H1 (cell line): ENCODE data around the gene PTPN12. TPM values are rescaled to one million over a fixed set of nuclear protein-coding genes. Genes with fewer than 3 reads are reported as not detected.

Experiments
- ASH2L ChIP-seq: fragments of 200-600, 300-600 bp; sonication (generic); IDR thresholded peaks from one replicate; pipeline ENCODE4 v1.7.1; 2017; ENCODE audit warnings: low read length
- BACH1 ChIP-seq: IDR thresholded peaks from 2 replicates; pipeline ENCODE4 v1.6.1; 2012; ENCODE audit warnings: low read length, improper control_type of control experiment
- BRCA1 ChIP-seq: IDR thresholded peaks from 2 replicates; pipeline ENCODE4 v1.6.1; 2012; ENCODE audit warnings: low read depth, low read length, improper control_type of control experiment
- CEBPB ChIP-seq: IDR thresholded peaks from 2 replicates; pipeline ENCODE4 v1.6.1; 2012; ENCODE audit warnings: low read depth, low read length
- CHD1 ChIP-seq: IDR thresholded peaks from 2 replicates; pipeline ENCODE4 v1.6.1; 2012; ENCODE audit warnings: low read depth, low read length, improper control_type of control experiment
- CHD2 ChIP-seq: IDR thresholded peaks from 2 replicates; pipeline ENCODE4 v1.6.1; 2012; ENCODE audit warnings: low read length, improper control_type of control experiment
- CREB1 ChIP-seq: IDR thresholded peaks from 2 replicates; pipeline ENCODE4 v1.6.1; 2012; ENCODE audit warnings: inconsistent platforms
- GTF2F1 ChIP-seq: IDR thresholded peaks from 2 replicates; pipeline ENCODE4 v1.6.1; 2012; ENCODE audit warnings: low read depth, low read length, improper control_type of control experiment, borderline replicate concordance
- HDAC2 ChIP-seq, 2 experiments: fragments of 300-600 bp in 1 of 2; sonication (generic) in 1 of 2; IDR thresholded peaks; 2 replicates each; pipeline ENCODE4 v1.6.1; 2011 to 2012; ENCODE audit warnings: low read depth in 2 of 2, low read length in 2 of 2, mild to moderate bottlenecking in 2 of 2, moderate library complexity in 2 of 2, borderline replicate concordance in 1 of 2, inconsistent platforms in 1 of 2
- HDAC6 ChIP-seq: IDR thresholded peaks from one replicate; pipeline ENCODE4 v1.7.1; 2012; ENCODE audit warnings: low read depth, mild to moderate bottlenecking, inconsistent platforms, low read length, moderate library complexity
- JUND ChIP-seq: IDR thresholded peaks from 2 replicates; pipeline ENCODE4 v1.6.1; 2011; ENCODE audit warnings: mild to moderate bottlenecking, improper control_type of control experiment, low read length
- KDM1A ChIP-seq: fragments of 200-600, 300-600 bp; sonication (generic); IDR thresholded peaks from 2 replicates; pipeline ENCODE4 v1.7.1; 2016; ENCODE audit warnings: mild to moderate bottlenecking, low read length, borderline replicate concordance
- PHF8 ChIP-seq: fragments of 200-600 bp; sonication (generic); conservative IDR thresholded peaks from 2 replicates; pipeline ENCODE4 v1.7.1; 2012; ENCODE audit warnings: low read depth, mild to moderate bottlenecking, inconsistent platforms, low read length, moderate library complexity
- POLR2A ChIP-seq, 2 experiments: IDR thresholded peaks; 1 replicate in 1 of 2; 2 replicates in 1 of 2; pipeline ENCODE4 v1.6.1; 2011; ENCODE audit warnings: low read depth in 2 of 2, low read length in 2 of 2, mild to moderate bottlenecking in 2 of 2; ENCODE audit errors: control extremely low read depth in 1 of 2
- POU5F1 ChIP-seq: IDR thresholded peaks from 2 replicates; pipeline ENCODE4 v1.6.1; 2011; ENCODE audit warnings: low read depth, mild to moderate bottlenecking, low read length, moderate library complexity
- RFX5 ChIP-seq: IDR thresholded peaks from 2 replicates; pipeline ENCODE4 v1.6.1; 2011; ENCODE audit warnings: low read depth, low read length, improper control_type of control experiment, borderline replicate concordance
- RNF2 ChIP-seq: fragments of 200-900, 300-1000 bp; sonication (generic); IDR thresholded peaks from 2 replicates; pipeline ENCODE4 v1.7.1; 2016; ENCODE audit warnings: borderline replicate concordance, low read depth, mild to moderate bottlenecking, antibody characterized with exemption, low read length; ENCODE audit not compliant: poor library complexity, severe bottlenecking; ENCODE audit errors: missing control alignments
- SAP30 ChIP-seq: fragments of 300-600 bp; sonication (generic); IDR thresholded peaks from 2 replicates; pipeline ENCODE4 v1.7.1; 2012; ENCODE audit warnings: low read length, moderate library complexity, mild to moderate bottlenecking, inconsistent platforms; ENCODE audit not compliant: insufficient read depth, insufficient replicate concordance
- SIRT6 ChIP-seq: IDR thresholded peaks from one replicate; pipeline ENCODE4 v1.7.1; 2012; ENCODE audit warnings: low read length, inconsistent platforms
- SP2 ChIP-seq: IDR thresholded peaks from 2 replicates; pipeline ENCODE4 v1.6.1; 2012; ENCODE audit warnings: mild to moderate bottlenecking, low read length, inconsistent platforms
- TAF1 ChIP-seq: IDR thresholded peaks from 2 replicates; pipeline ENCODE4 v1.6.1; 2011; ENCODE audit warnings: mild to moderate bottlenecking, low read depth, low read length
- YY1 ChIP-seq: IDR thresholded peaks from 2 replicates; pipeline ENCODE4 v1.6.1; 2011; ENCODE audit warnings: low read depth, mild to moderate bottlenecking, low read length
- polyA plus RNA-seq, 7 experiments: library from polyadenylated mRNA; depleted of rRNA in 3 of 7; stranded (reverse) in 5 of 7; unstranded in 2 of 7; fragments of >200 nt in 5 of 7; fragments of 200-250 nt in 2 of 7; gene quantifications; 1 replicate in 5 of 7; 2 replicates in 1 of 7; 4 replicates in 1 of 7; pipeline versions ENCODE4 v1.2.1 to v1.2.3, GENCODE V29; 2011 to 2013; ENCODE audit warnings: missing spikeins in 2 of 7, mixed read lengths in 2 of 7
- total RNA-seq: library from RNA; stranded (reverse); fragmentation: NEBNext Ultra II Directional; extraction: Animal tissue kit (Norgen Biotek cat#: 25700); gene quantifications from 2 replicates; pipeline ENCODE4 v1.2.1, GENCODE V29; 2021
- TF ChIP-seq, protein P1 (sequence below): IDR thresholded peaks from 2 replicates; pipeline ENCODE4 v1.6.1; 2012; ENCODE audit warnings: inconsistent platforms
- TF ChIP-seq, protein P2 (sequence below): IDR thresholded peaks from 2 replicates; pipeline ENCODE4 v1.6.1; 2012; ENCODE audit warnings: low read length, inconsistent platforms

The PTPN12 gene
- total and polyA plus RNA-seq, 2 of the 8 experiments (the other 6 are each of a cell fraction or from before 2014, with no cell fraction given): 39.7 to 132 TPM

DNA sequence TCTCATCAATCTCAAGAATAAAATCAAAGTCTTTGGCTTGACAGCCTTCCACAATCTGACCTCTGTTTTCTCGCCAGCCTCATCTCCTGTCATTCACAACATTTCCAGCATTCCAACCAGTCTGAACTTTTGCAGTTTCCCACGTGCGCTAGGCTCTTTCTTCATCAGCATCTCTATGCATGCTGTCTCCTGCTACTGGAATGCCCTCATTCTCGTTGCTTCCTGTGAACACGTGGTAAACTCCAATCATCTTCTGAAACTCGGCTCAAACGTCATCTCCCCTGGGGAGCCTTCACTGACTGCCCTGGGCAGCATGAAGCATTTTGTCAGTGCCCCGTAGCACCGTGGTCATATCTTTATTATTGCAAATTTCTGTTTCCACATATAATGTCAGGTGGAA, 146.9 kb downstream of the PTPN12 start (continued):
- TF ChIP-seq HDAC6 (no peak), CHD1 (no peak), SP2 (no peak), ASH2L (no peak), YY1 (peak; percentile 23; the same call in 1 of the 2 replicates), JUND (no peak), TAF1 (no peak), RNF2 (no peak), KDM1A (no peak), CHD2 (no peak), POLR2A (IDR thresholded peaks at IDR 0.05; ENCODE audit: control extremely low read depth in 1 of 2, low read depth in 2 of 2, low read length in 2 of 2) (no peak), CEBPB (0 out of 2 replicates have a peak, but pooled peaks have one; percentile 11), POU5F1 (no peak), RFX5 (no peak), SIRT6 (no peak), CREB1 (0 out of 2 replicates have a peak, but pooled peaks have one; percentile 34), SAP30 (peak; percentile 69), HDAC2 (IDR thresholded peaks at IDR 0.05; ENCODE audit: borderline replicate concordance in 1 of 2, low read depth in 2 of 2, low read length in 2 of 2) (no peak), PHF8 (no peak), GTF2F1 (no peak), BRCA1 (no peak), BACH1 (no peak)
- TF ChIP-seq, protein P1, sequence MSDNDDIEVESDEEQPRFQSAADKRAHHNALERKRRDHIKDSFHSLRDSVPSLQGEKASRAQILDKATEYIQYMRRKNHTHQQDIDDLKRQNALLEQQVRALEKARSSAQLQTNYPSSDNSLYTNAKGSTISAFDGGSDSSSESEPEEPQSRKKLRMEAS: peak; percentile 93
- TF ChIP-seq, protein P2, sequence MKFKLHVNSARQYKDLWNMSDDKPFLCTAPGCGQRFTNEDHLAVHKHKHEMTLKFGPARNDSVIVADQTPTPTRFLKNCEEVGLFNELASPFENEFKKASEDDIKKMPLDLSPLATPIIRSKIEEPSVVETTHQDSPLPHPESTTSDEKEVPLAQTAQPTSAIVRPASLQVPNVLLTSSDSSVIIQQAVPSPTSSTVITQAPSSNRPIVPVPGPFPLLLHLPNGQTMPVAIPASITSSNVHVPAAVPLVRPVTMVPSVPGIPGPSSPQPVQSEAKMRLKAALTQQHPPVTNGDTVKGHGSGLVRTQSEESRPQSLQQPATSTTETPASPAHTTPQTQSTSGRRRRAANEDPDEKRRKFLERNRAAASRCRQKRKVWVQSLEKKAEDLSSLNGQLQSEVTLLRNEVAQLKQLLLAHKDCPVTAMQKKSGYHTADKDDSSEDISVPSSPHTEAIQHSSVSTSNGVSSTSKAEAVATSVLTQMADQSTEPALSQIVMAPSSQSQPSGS: no peak
